CD14-positive monocyte (primary cell): ENCODE data around the gene KRTAP4-2. TPM values are rescaled to one million over a fixed set of nuclear protein-coding genes. Genes with fewer than 3 reads are reported as not detected.

Experiments
- DNase-seq, 3 donors: peaks; one replicate each; pipeline ENCODE4 v3.0.0-alpha.2; 2011 to 2022
- H2AFZ ChIP-seq: 2 replicates; pipeline ENCODE4 v1.6.0; 2012; ENCODE audit warnings: mild to moderate bottlenecking, low read depth, low read length, inconsistent platforms; ENCODE audit not compliant: insufficient read depth, poor library complexity, severe bottlenecking
- H3K27ac ChIP-seq, 2 donors: 1 replicate in 1 of 2; 2 replicates in 1 of 2; pipeline ENCODE4 v1.5.1; 2012 to 2013; ENCODE audit warnings: low read length in 2 of 2, control low read depth in 1 of 2, inconsistent platforms in 1 of 2, low read depth in 1 of 2, mild to moderate bottlenecking in 1 of 2
- H3K27me3 ChIP-seq, 2 donors: one replicate each; pipeline versions ENCODE4 v1.6.0 to v1.6.1; 2011 to 2013; ENCODE audit warnings: low read length in 2 of 2; ENCODE audit not compliant: control insufficient read depth in 2 of 2, insufficient read depth in 2 of 2
- H3K36me3 ChIP-seq, 2 donors: replicated peaks in 1 of 2; 1 replicate in 1 of 2; 2 replicates in 1 of 2; pipeline versions ENCODE4 v1.5.1 to v1.6.1; 2012 to 2013; ENCODE audit warnings: low read length in 2 of 2, control low read depth in 1 of 2, inconsistent platforms in 1 of 2, mild to moderate bottlenecking in 1 of 2; ENCODE audit not compliant: insufficient read depth in 2 of 2, control insufficient read depth in 1 of 2
- H3K4me1 ChIP-seq, 2 donors: 1 replicate in 1 of 2; 2 replicates in 1 of 2; pipeline versions ENCODE4 v1.5.1 to v1.6.1; 2012 to 2013; ENCODE audit warnings: low read length in 2 of 2, control low read depth in 1 of 2, inconsistent platforms in 1 of 2, mild to moderate bottlenecking in 1 of 2, moderate library complexity in 1 of 2; ENCODE audit not compliant: insufficient read depth in 2 of 2, control insufficient read depth in 1 of 2
- H3K4me2 ChIP-seq: replicated peaks from 2 replicates; pipeline ENCODE3; 2012; ENCODE audit warnings: low read length, moderate library complexity, mild to moderate bottlenecking; ENCODE audit not compliant: poor library complexity, severe bottlenecking; ENCODE audit errors: extremely low read depth
- H3K4me3 ChIP-seq, 3 experiments: fragments of 200-600 bp in 1 of 3; sonication (generic) in 1 of 3; replicated peaks in 1 of 3; 1 replicate in 2 of 3; 2 replicates in 1 of 3; pipeline ENCODE4 v1.5.1; 2011 to 2013; ENCODE audit warnings: low read length in 3 of 3, mild to moderate bottlenecking in 3 of 3, control low read depth in 2 of 3, low read depth in 2 of 3, inconsistent platforms in 1 of 3, moderate library complexity in 1 of 3
- H3K79me2 ChIP-seq: 2 replicates; pipeline ENCODE4 v1.6.0; 2012; ENCODE audit warnings: mild to moderate bottlenecking, control low read depth, inconsistent platforms, low read length, moderate library complexity; ENCODE audit not compliant: insufficient read depth
- H3K9ac ChIP-seq: 2 replicates; pipeline ENCODE4 v1.6.0; 2017; ENCODE audit warnings: low read length, mild to moderate bottlenecking; ENCODE audit not compliant: insufficient read depth, poor library complexity, severe bottlenecking
- H3K9me3 ChIP-seq, 2 donors: replicated peaks in 1 of 2; 1 replicate in 1 of 2; 2 replicates in 1 of 2; pipeline versions ENCODE4 v1.5.1 to v1.6.1; 2012 to 2013; ENCODE audit warnings: low read length in 2 of 2, control low read depth in 1 of 2; ENCODE audit not compliant: control insufficient read depth in 1 of 2, insufficient read depth in 1 of 2
- H4K20me1 ChIP-seq: 2 replicates; pipeline ENCODE4 v1.6.0; 2012; ENCODE audit warnings: mild to moderate bottlenecking, low read length, control low read depth, moderate library complexity; ENCODE audit not compliant: insufficient read depth
- H3K27ac Mint-ChIP-seq, 7 donors: one replicate each; pipeline ENCODE4 v1.8.0; 2020; ENCODE audit warnings: mild to moderate bottlenecking in 7 of 7, mixed read lengths in 7 of 7, moderate library complexity in 6 of 7, inconsistent platforms in 2 of 7
- H3K27me3 Mint-ChIP-seq, 3 donors: one replicate each; pipeline ENCODE4 v1.8.0; 2021 to 2022; ENCODE audit warnings: low read depth in 3 of 3, mild to moderate bottlenecking in 3 of 3, mixed read lengths in 3 of 3, moderate library complexity in 3 of 3, inconsistent platforms in 1 of 3
- H3K36me3 Mint-ChIP-seq, 2 donors: one replicate each; pipeline ENCODE4 v1.8.0; 2020; ENCODE audit warnings: mixed read lengths in 2 of 2, inconsistent platforms in 1 of 2, mild to moderate bottlenecking in 1 of 2
- H3K4me1 Mint-ChIP-seq: one replicate; pipeline ENCODE4 v1.8.0; 2020; ENCODE audit warnings: mild to moderate bottlenecking, mixed read lengths
- H3K4me3 Mint-ChIP-seq, 2 donors: one replicate each; pipeline ENCODE4 v1.8.0; 2020; ENCODE audit warnings: mild to moderate bottlenecking in 2 of 2, mixed read lengths in 2 of 2, moderate library complexity in 1 of 2
- H3K9me3 Mint-ChIP-seq, 7 donors: one replicate each; pipeline ENCODE4 v1.8.0; 2020 to 2022; ENCODE audit warnings: mixed read lengths in 7 of 7, mild to moderate bottlenecking in 6 of 7, moderate library complexity in 6 of 7, inconsistent platforms in 2 of 7
- WGBS: methylation state at CpG from one replicate; pipeline ENCODE4 v1.1.5; 2013; ENCODE audit warnings: missing lambda C conversion rate; ENCODE audit not compliant: insufficient coverage; 5-methylcytosine and 5-hydroxymethylcytosine counted together
- intact Hi-C, 2 donors: fragments of 100-400 bp; cut with micrococcal nuclease; formaldehyde crosslinking; loops; one replicate each; pipeline versions ENCODE4 v1.15.0 to v1.15.1; 2023
- polyA plus RNA-seq, 3 donors: library from polyadenylated mRNA; depleted of rRNA in 1 of 3; unstranded in 2 of 3; stranded (reverse) in 1 of 3; fragments of 300-500 nt in 2 of 3; fragments of >200 nt in 1 of 3; fragmentation: Illumina TruSeq in 2 of 3; gene quantifications; 1 replicate in 2 of 3; 2 replicates in 1 of 3; pipeline ENCODE4 v1.2.3, GENCODE V29; 2012 to 2021
- TF ChIP-seq, protein P1 (sequence below): fragments of 200-600 bp; IDR thresholded peaks from one replicate; pipeline ENCODE4 v1.8.0; 2022; ENCODE audit warnings: antibody characterized with exemption, mild to moderate bottlenecking

KRTAP4-2 gene
- polyA plus RNA-seq, 3 donors = not detected

DNA sequence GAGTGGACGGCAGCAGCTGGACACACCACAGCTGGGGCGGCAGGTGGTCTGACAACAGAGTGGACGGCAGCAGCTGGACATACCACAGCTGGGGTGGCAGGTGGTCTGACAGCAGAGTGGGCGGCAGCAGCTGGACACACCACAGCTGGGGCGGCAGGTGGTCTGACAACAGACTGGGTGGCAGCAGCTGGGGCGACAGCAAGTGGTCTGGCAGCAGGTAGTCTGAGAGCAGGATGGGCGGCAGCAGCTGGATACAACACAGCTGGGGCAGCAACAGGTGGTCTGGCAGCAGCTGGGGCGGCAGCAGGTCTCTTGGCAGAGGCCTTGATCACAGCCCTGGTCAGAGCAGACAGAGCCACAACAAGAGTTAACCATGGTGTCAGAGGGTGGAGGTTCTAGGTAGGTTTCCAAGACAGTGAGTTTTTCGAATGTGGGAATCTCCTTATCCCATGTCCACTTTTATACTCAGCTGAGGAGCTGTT is 6.5 kb upstream of the KRTAP4-2 start, which contains the start of gene KRTAP4-1:
TSS of gene KRTAP4-1 (minus strand) at position 432 of the 482 bp plus-strand sequence. CDS start at position 375, 57 bp downstream.
- Histone ChIP-seq H3K4me2 (no peak within 1 kb of the TSS), H3K9me3 (no peaks in the 10 kb centered on the region), H3K27me3 (peaks cover 0 to 3% of the 10 kb centered on the region in 2 donors), H4K20me1 (no peaks in the 10 kb centered on the region), H3K27ac (no peak within 1 kb of the TSS), H3K79me2 (no peaks in the 10 kb centered on the region), H3K36me3 (no peaks in the 10 kb centered on the region), H2AFZ (no peak within 1 kb of the TSS), H3K9ac (no peak within 1 kb of the TSS), H3K4me1 (no peaks in the 10 kb centered on the region), H3K4me3 (no peak within 1 kb of the TSS)
- DNase-seq = no peak
- 93% methylated on average over 8 of the region's 9 CpGs for WGBS
- H3K36me3 Mint-ChIP-seq = no peaks in the 10 kb centered on the region
- peaks cover 0 to 2% (median 0%) of the 10 kb centered on the region in 7 donors for H3K9me3 Mint-ChIP-seq
- H3K27me3 Mint-ChIP-seq = peaks cover 6 to 8% (median 8%) of the 10 kb centered on the region in 3 donors
- TF ChIP-seq, protein P1, sequence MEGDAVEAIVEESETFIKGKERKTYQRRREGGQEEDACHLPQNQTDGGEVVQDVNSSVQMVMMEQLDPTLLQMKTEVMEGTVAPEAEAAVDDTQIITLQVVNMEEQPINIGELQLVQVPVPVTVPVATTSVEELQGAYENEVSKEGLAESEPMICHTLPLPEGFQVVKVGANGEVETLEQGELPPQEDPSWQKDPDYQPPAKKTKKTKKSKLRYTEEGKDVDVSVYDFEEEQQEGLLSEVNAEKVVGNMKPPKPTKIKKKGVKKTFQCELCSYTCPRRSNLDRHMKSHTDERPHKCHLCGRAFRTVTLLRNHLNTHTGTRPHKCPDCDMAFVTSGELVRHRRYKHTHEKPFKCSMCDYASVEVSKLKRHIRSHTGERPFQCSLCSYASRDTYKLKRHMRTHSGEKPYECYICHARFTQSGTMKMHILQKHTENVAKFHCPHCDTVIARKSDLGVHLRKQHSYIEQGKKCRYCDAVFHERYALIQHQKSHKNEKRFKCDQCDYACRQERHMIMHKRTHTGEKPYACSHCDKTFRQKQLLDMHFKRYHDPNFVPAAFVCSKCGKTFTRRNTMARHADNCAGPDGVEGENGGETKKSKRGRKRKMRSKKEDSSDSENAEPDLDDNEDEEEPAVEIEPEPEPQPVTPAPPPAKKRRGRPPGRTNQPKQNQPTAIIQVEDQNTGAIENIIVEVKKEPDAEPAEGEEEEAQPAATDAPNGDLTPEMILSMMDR = no peak
- H3K4me1 Mint-ChIP-seq = no peaks in the 10 kb centered on the region
- no peak within 1 kb of the TSS for H3K4me3 Mint-ChIP-seq
- intact Hi-C loops = no loop called here
- no peak within 1 kb of the TSS for H3K27ac Mint-ChIP-seq

DNA sequence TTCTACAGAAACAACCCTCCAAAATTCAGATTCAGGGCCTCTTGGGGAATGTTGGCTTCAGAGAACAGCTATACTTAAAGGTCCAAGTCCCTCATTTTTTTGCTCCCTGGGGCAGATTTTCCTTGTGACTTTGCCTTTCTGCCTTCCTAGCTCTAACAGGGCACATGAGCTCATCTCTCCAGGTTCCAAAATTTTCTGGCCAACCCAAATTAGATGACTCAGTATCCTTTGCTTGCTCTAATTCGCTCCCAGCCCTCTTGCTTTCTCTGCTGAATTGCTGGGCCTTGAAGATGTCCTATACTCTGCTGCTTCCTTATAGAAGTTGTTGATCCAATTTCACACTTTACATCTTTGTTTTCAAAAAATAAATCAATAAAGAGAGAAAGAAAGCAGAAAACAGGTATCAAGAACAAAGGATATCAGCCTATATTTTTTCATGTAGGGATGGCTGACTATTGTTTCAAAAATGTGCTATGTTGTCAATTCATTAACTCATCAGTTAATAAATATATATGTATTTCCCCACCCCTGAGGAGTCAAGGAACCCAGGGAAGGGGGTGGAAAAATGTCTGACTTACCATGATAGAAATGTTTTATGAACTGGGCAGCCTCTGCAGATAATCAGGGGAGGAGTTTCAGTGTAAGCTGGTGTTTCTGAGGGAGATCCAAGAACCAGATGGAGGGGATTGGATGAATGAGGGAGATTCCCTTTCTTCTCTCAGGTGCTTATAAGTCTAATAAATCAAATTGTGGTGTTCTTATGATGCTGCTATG is 1.0 kb upstream of the KRTAP4-2 start:
- Mint-ChIP-seq H3K4me1 (peaks cover 17% of the 10 kb centered on the region), H3K27me3 (peaks cover 0 to 4% (median 3%) of the 10 kb centered on the region in 3 donors), H3K4me3 (no peak overlapping the region), H3K36me3 (no peaks in the 10 kb centered on the region), H3K27ac (no peak overlapping the region), H3K9me3 (peaks cover 0 to 2% (median 0%) of the 10 kb centered on the region in 7 donors)
- Histone ChIP-seq H3K27me3 (no peaks in the 10 kb centered on the region), H3K9ac (no peak overlapping the region), H3K4me3 (no peak overlapping the region), H3K9me3 (no peaks in the 10 kb centered on the region), H3K4me2 (no peak overlapping the region), H3K36me3 (no peaks in the 10 kb centered on the region), H3K4me1 (peaks cover 0 to 10% of the 10 kb centered on the region in 2 donors), H2AFZ (no peak overlapping the region), H3K79me2 (no peaks in the 10 kb centered on the region), H3K27ac (no peak overlapping the region), H4K20me1 (no peaks in the 10 kb centered on the region)
- intact Hi-C loops = no loop called here
- DNase-seq = no peak
- WGBS = no CpG with 5 or more reads among the region's 1 CpG
- TF ChIP-seq, protein P1 = no peak
